ENCODE measurements around the gene PLEKHG4. TPM values are rescaled to one million over a fixed set of nuclear protein-coding genes. Genes with fewer than 3 reads are reported as not detected.

The PLEKHG4 gene
- total and polyA plus RNA-seq, 9 of the 15 experiments (the other 6 are each of a cell fraction or from before 2014, with no cell fraction given) = 3.7 to 36.8 (median 17.9) TPM

- TF ChIP-seq HOXB6 (CRISPR knock-in tag; IDR thresholded peaks at IDR 0.05; ENCODE audit: borderline replicate concordance) = no peak
- TF ChIP-seq NFATC3 (IDR thresholded peaks at IDR 0.05) = no peak
- no peak for TF ChIP-seq CEBPG (CRISPR knock-in tag; IDR thresholded peaks at IDR 0.05)
- TF ChIP-seq CEBPG (tag; conservative IDR thresholded peaks at IDR 0.05 in 1 of 2, IDR thresholded peaks at IDR 0.05 in 1 of 2) = no peak
- TF ChIP-seq ARID4B (CRISPR knock-in tag; IDR thresholded peaks at IDR 0.05) = no peak
- TF ChIP-seq HMG20A (CRISPR knock-in tag; conservative IDR thresholded peaks at IDR 0.05) = no peak
- TF ChIP-seq U2AF2 (optimal IDR thresholded peaks at IDR 0.05; ENCODE audit: low read depth, low read length) = no peak
- TF ChIP-seq E2F8 (IDR thresholded peaks at IDR 0.05; ENCODE audit: low read depth, partially characterized antibody) = no peak
- no peak for TF ChIP-seq HES1 (IDR thresholded peaks at IDR 0.05; ENCODE audit: low read depth)
- TF ChIP-seq HDAC3 (IDR thresholded peaks at IDR 0.05; ENCODE audit: borderline replicate concordance, partially characterized antibody) = no peak
- TF ChIP-seq CSDE1 (IDR thresholded peaks at IDR 0.05) = no peak
- TF ChIP-seq HSF4 (CRISPR knock-in tag; IDR thresholded peaks at IDR 0.05; ENCODE audit: borderline replicate concordance) = no peak
- TF ChIP-seq ZNF778 (CRISPR knock-in tag; IDR thresholded peaks at IDR 0.05) = no peak
- no peak for TF ChIP-seq SIRT6 (IDR thresholded peaks at IDR 0.05; ENCODE audit: low read depth, low read length)
- no peak for TF ChIP-seq GTF2A2 (tag; IDR thresholded peaks at IDR 0.05)
- CTCF ChIA-PET (ENCODE audit: low intra/inter-chr PET ratio) = no interaction called here
- 85% methylated on average over 3 of the region's 5 CpGs for WGBS (ENCODE audit: insufficient coverage, low coverage, missing lambda C conversion rate)
- no peak for DNase-seq (ENCODE audit: extremely low read depth in 1 of 4, low spot score in 3 of 4)
- BruUV-seq (replicated peaks) = no TSS peak
- peaks cover 25 to 28% of the 10 kb centered on the region in 2 experiments for H3K4me1 ChIP-seq (replicated peaks in 1 of 2; ENCODE audit: control insufficient read depth in 2 of 2, insufficient read depth in 2 of 2, low read length in 2 of 2)
- intact Hi-C loops (cut with micrococcal nuclease) = loop anchor here (5.0 kb wide), 3 partner anchors 72 to 202 kb away; no protein-coding TSS in a partner anchor
- H2AFZ ChIP-seq (ENCODE audit: low read depth, low read length) = no peak overlapping the region
- no peaks in the 10 kb centered on the region for H3K36me3 ChIP-seq (ENCODE audit: control insufficient read depth, insufficient read depth, low read length)
- no peaks in the 10 kb centered on the region for H3K9me3 ChIP-seq (replicated peaks; ENCODE audit: control insufficient read depth, insufficient read depth, low read depth, low read length)
- H3K79me2 ChIP-seq (ENCODE audit: control insufficient read depth, insufficient read depth, low read length) = no peaks in the 10 kb centered on the region
- no peak for FAIRE-seq
- no peak overlapping the region for H3K27ac ChIP-seq (ENCODE audit: extremely low read depth, low read depth, low read length)
- ATAC-seq = no peak
- H3K4me3 ChIP-seq = no peak overlapping the region
- in situ Hi-C loops (cut with MboI) = no loop called here
- no peak overlapping the region for H3K4me2 ChIP-seq (ENCODE audit: insufficient read depth, low read length)
- H3K9ac ChIP-seq (ENCODE audit: insufficient read depth in 1 of 2, low read depth in 2 of 2, low read length in 2 of 2) = no peak overlapping the region
- POLR2A ChIA-PET = interaction anchor here (0.6 to 1.7 kb wide), 4 partner anchors 9 to 184 kb away, joined by 3 to 6 read pairs (median 4); no protein-coding TSS in a partner anchor
- H3K27me3 ChIP-seq (ENCODE audit: control insufficient read depth in 2 of 2, insufficient read depth in 2 of 2, low read length in 2 of 2) = no peaks in the 10 kb centered on the region
- no peaks in the 10 kb centered on the region for H4K20me1 ChIP-seq (replicated peaks; ENCODE audit: control insufficient read depth, insufficient read depth, low read length)
- no peaks in the 10 kb centered on the region for H3K9me1 ChIP-seq (ENCODE audit: control insufficient read depth, insufficient read depth, low read length)
Observed at GRCh38 chr16:67264866-67265265, 14.5 kb upstream of the PLEKHG4 start.
